GM12878 (cell line): Measurements from ENCODE around the gene LPIN3. TPM values are rescaled to one million over a fixed set of nuclear protein-coding genes. Genes with fewer than 3 reads are reported as not detected.

Experiments
- ATAC-seq: fragments of 200-7000 bp; cut with Tn5 transposase; 3 replicates; pipeline ENCODE4 v1.9.1; 2020; ENCODE audit warnings: mild to moderate bottlenecking, moderate library complexity
- BruUV-seq: library from RNA; stranded (reverse); fragments of 400-500 nt; replicated peaks from 2 replicates; lab custom pipeline; 2021; lab: Mats Ljungman, UMichigan
- CTCF ChIA-PET: fragments of 300-600 bp; sonication (Branson Sonifier 250); formaldehyde crosslinking; extraction: SDS; loops from one replicate; lab custom pipeline; 2021; ENCODE audit warnings: inconsistent platforms; lab: Yijun Ruan, JAX
- POLR2A ChIA-PET: fragments of 350-600 bp; formaldehyde crosslinking; extraction: SDS; loops from one replicate; lab custom pipeline; 2021; ENCODE audit warnings: inconsistent platforms; lab: Charles Lee
- RAD21 ChIA-PET: fragments of 300-600 bp; sonication (Branson Sonifier 250); formaldehyde crosslinking; loops from one replicate; lab custom pipeline; 2023; ENCODE audit warnings: antibody characterized with exemption; ENCODE audit not compliant: unreplicated experiment; lab: Charles Lee
- SMC1A ChIA-PET: fragments of 300-600 bp; sonication (Branson Sonifier 250); formaldehyde crosslinking; loops from one replicate; lab custom pipeline; 2023; ENCODE audit not compliant: unreplicated experiment, uncharacterized antibody; lab: Charles Lee
- DNase-seq: peaks from one replicate; pipeline ENCODE4 v3.0.0-alpha.2; 2011; ENCODE audit warnings: low read depth, low spot score
- FAIRE-seq: peaks from 3 replicates; lab custom pipeline; 2011; peaks lifted over from hg19 to GRCh38; lab: Jason Lieb, UNC
- H2AFZ ChIP-seq: 2 replicates; pipeline ENCODE4 v1.6.0; 2011; ENCODE audit warnings: low read depth, low read length, control low read depth; ENCODE audit not compliant: control insufficient read depth
- H3K27ac ChIP-seq: 2 replicates; pipeline ENCODE4 v1.5.1; 2011; ENCODE audit warnings: control low read depth; ENCODE audit not compliant: control insufficient read depth, insufficient read depth
- H3K27me3 ChIP-seq, 2 experiments: replicated peaks in 1 of 2; 2 replicates each; pipeline versions ENCODE4 v1.6.0 to v1.6.1; 2011; ENCODE audit warnings: low read length in 1 of 2; ENCODE audit not compliant: control insufficient read depth in 2 of 2, insufficient read depth in 2 of 2
- H3K36me3 ChIP-seq, 2 experiments: 2 replicates each; pipeline ENCODE4 v1.5.1; 2011; ENCODE audit warnings: low read length in 1 of 2; ENCODE audit not compliant: control insufficient read depth in 2 of 2, insufficient read depth in 2 of 2
- H3K4me1 ChIP-seq: 2 replicates; pipeline ENCODE4 v1.6.1; 2011; ENCODE audit warnings: mild to moderate bottlenecking, low read length, moderate library complexity, mixed read lengths; ENCODE audit not compliant: control insufficient read depth, insufficient read depth
- H3K4me2 ChIP-seq: 2 replicates; pipeline ENCODE4 v1.6.0; 2011; ENCODE audit warnings: control low read depth; ENCODE audit not compliant: control insufficient read depth, insufficient read depth
- H3K4me3 ChIP-seq: fragments of 200-600 bp; sonication (generic); 2 replicates; pipeline ENCODE4 v1.5.1; 2016
- H3K79me2 ChIP-seq: 2 replicates; pipeline ENCODE4 v1.6.0; 2011; ENCODE audit warnings: low read length; ENCODE audit not compliant: control insufficient read depth, insufficient read depth
- H3K9ac ChIP-seq: 2 replicates; pipeline ENCODE4 v1.8.0; 2011; ENCODE audit warnings: low read length, control low read depth, mixed read lengths; ENCODE audit not compliant: control insufficient read depth, insufficient read depth
- H3K9me3 ChIP-seq: replicated peaks from 3 replicates; pipeline ENCODE4 v1.5.1; 2011; ENCODE audit warnings: mild to moderate bottlenecking, low read length; ENCODE audit not compliant: control insufficient read depth, insufficient read depth
- H4K20me1 ChIP-seq: 2 replicates; pipeline ENCODE4 v1.6.0; 2011; ENCODE audit not compliant: control insufficient read depth, insufficient read depth
- TARDBP ChIP-seq: IDR thresholded peaks from 2 replicates; pipeline ENCODE4 v1.6.1; 2016; ENCODE audit warnings: borderline replicate concordance
- YY1 ChIP-seq: IDR thresholded peaks from 2 replicates; pipeline ENCODE4 v1.6.1; 2011; ENCODE audit warnings: low read depth, mild to moderate bottlenecking, low read length
- WGBS: methylation state at CpG from one replicate; pipeline ENCODE4 v1.1.6; 2016; ENCODE audit warnings: low lambda C conversion rate; ENCODE audit not compliant: insufficient replicate concordance, insufficient coverage; ENCODE audit errors: missing lambda C conversion rate; 5-methylcytosine and 5-hydroxymethylcytosine counted together
- in situ Hi-C: fragments of 300-500 bp; cut with MboI; formaldehyde crosslinking; loops from 9 replicates; pipeline ENCODE4 v1.14.3; 2018; ENCODE audit warnings: mixed read lengths
- intact Hi-C: fragments of 100-400 bp; cut with micrococcal nuclease; formaldehyde crosslinking; loops from one replicate; pipeline ENCODE4 v1.14.2; 2022; ENCODE audit not compliant: unreplicated experiment
- polyA plus RNA-seq, 11 experiments: library from polyadenylated mRNA; depleted of rRNA in 4 of 11; unstranded in 6 of 11; stranded (reverse) in 5 of 11; fragments of >200 nt; fragmentation: Nextera tagmentation in 4 of 11; fragmentation: Illumina TruSeq in 1 of 11; extraction: Ambion mirVana in 4 of 11; extraction: Trizol in 1 of 11; gene quantifications; 1 replicate in 1 of 11; 2 replicates in 10 of 11; pipeline versions ENCODE4 v1.2.1 to v1.2.3, GENCODE V29; 2011 to 2016; ENCODE audit warnings: inconsistent platforms in 2 of 11, missing spikeins in 2 of 11, low read depth in 1 of 11
- total RNA-seq, 4 experiments: library from RNA; depleted of rRNA in 3 of 4; stranded (reverse); fragments of >200 nt in 3 of 4; fragmentation: Illumina TruSeq in 1 of 4; extraction: Trizol in 1 of 4; gene quantifications; 2 replicates each; pipeline versions ENCODE4 v1.2.1 to v1.2.3, GENCODE V29; 2013 to 2021
- TF ChIP-seq, protein P1 (sequence below): fragments of 450-650 bp; IDR thresholded peaks from 2 replicates; pipeline ENCODE4 v1.6.1; 2016; ENCODE audit warnings: mild to moderate bottlenecking, moderate library complexity, borderline replicate concordance
- TF ChIP-seq, protein P2 (sequence below), 3 experiments: IDR thresholded peaks in 2 of 3; conservative IDR thresholded peaks in 1 of 3; 2 replicates each; pipeline ENCODE4 v1.5.1; 2011; ENCODE audit warnings: low read depth in 3 of 3, low read length in 3 of 3, mild to moderate bottlenecking in 3 of 3, control low read depth in 2 of 3, moderate library complexity in 2 of 3, inconsistent platforms in 1 of 3, mixed read lengths in 1 of 3; ENCODE audit not compliant: control insufficient read depth in 2 of 3, insufficient read depth in 1 of 3; ENCODE audit errors: extremely low read depth in 1 of 3

The LPIN3 gene
- total and polyA plus RNA-seq, 10 of the 15 experiments (the other 5 are each of a cell fraction or from before 2014, with no cell fraction given), result 0.13 to 1.3 (median 0.51) TPM

DNA sequence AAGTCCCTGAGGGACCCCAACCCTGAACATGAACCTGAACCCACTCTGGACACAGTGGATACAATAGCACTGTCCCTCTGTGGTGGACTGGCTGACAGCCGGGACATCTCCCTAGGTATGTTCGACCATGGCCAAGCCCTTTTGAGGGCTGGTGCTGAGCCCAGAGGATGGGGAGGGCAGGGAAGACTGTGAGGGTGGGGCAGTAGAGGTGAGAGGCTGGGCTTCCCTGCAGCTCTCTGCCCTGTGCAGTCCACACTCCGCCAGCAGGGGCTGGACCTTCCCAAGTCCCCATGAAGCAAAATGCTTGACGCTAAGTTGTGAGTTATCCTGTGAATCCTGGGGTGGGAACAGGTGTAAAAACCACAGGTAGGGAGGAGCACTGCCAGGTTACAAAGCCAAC, 11.5 kb downstream of the LPIN3 start (continued):
- TF ChIP-seq, protein P1, sequence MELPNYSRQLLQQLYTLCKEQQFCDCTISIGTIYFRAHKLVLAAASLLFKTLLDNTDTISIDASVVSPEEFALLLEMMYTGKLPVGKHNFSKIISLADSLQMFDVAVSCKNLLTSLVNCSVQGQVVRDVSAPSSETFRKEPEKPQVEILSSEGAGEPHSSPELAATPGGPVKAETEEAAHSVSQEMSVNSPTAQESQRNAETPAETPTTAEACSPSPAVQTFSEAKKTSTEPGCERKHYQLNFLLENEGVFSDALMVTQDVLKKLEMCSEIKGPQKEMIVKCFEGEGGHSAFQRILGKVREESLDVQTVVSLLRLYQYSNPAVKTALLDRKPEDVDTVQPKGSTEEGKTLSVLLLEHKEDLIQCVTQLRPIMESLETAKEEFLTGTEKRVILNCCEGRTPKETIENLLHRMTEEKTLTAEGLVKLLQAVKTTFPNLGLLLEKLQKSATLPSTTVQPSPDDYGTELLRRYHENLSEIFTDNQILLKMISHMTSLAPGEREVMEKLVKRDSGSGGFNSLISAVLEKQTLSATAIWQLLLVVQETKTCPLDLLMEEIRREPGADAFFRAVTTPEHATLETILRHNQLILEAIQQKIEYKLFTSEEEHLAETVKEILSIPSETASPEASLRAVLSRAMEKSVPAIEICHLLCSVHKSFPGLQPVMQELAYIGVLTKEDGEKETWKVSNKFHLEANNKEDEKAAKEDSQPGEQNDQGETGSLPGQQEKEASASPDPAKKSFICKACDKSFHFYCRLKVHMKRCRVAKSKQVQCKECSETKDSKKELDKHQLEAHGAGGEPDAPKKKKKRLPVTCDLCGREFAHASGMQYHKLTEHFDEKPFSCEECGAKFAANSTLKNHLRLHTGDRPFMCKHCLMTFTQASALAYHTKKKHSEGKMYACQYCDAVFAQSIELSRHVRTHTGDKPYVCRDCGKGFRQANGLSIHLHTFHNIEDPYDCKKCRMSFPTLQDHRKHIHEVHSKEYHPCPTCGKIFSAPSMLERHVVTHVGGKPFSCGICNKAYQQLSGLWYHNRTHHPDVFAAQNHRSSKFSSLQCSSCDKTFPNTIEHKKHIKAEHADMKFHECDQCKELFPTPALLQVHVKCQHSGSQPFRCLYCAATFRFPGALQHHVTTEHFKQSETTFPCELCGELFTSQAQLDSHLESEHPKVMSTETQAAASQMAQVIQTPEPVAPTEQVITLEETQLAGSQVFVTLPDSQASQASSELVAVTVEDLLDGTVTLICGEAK, result no peak
- TF ChIP-seq, all 136 proteins: peak for 0

DNA sequence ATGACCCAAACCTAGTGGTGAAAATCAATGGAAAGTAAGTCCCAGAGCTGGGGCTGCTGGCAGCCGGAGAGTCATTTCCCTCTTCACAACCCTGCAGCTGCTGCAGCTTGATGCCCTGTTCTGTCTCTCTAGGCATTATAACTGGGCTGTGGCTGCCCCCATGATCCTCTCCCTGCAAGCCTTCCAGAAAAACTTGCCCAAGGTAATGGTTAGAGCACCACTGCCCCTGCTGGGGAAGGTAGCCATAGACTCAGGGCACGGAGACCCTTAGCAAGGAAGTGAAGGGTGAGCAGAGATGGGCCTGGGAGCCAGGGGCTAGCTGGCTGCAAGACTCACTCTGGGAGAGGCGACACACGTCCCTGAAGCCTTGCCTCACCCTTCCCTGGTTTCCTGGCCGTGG, 12.0 kb downstream of the LPIN3 start:
- intact Hi-C loops (no loop called here), in situ Hi-C loops (no loop called here)
- no peaks in the 10 kb centered on the region for H3K36me3 ChIP-seq
- H3K4me3 ChIP-seq, result no peak overlapping the region
- no peaks in the 10 kb centered on the region for H4K20me1 ChIP-seq
- H3K4me1 ChIP-seq, result no peaks in the 10 kb centered on the region
- H3K27ac ChIP-seq, result no peak overlapping the region
- ChIA-PET RAD21 (no interaction called here), SMC1A (no interaction called here), CTCF (no interaction called here), POLR2A (no interaction called here)
- BruUV-seq, result no TSS peak
- no peak overlapping the region for H2AFZ ChIP-seq
- no peaks in the 10 kb centered on the region for H3K27me3 ChIP-seq
- ATAC-seq (no peak; the same call in 1 of the 3 replicates), FAIRE-seq (no peak), DNase-seq (no peak)
- 28% methylated on average over 5 of the region's 5 CpGs for WGBS
- no peak overlapping the region for H3K4me2 ChIP-seq
- no peaks in the 10 kb centered on the region for H3K9me3 ChIP-seq
- TF ChIP-seq TARDBP (no peak), YY1 (no peak)
- TF ChIP-seq, protein P2, sequence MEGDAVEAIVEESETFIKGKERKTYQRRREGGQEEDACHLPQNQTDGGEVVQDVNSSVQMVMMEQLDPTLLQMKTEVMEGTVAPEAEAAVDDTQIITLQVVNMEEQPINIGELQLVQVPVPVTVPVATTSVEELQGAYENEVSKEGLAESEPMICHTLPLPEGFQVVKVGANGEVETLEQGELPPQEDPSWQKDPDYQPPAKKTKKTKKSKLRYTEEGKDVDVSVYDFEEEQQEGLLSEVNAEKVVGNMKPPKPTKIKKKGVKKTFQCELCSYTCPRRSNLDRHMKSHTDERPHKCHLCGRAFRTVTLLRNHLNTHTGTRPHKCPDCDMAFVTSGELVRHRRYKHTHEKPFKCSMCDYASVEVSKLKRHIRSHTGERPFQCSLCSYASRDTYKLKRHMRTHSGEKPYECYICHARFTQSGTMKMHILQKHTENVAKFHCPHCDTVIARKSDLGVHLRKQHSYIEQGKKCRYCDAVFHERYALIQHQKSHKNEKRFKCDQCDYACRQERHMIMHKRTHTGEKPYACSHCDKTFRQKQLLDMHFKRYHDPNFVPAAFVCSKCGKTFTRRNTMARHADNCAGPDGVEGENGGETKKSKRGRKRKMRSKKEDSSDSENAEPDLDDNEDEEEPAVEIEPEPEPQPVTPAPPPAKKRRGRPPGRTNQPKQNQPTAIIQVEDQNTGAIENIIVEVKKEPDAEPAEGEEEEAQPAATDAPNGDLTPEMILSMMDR (IDR thresholded peaks at IDR 0.05 in 2 of 3, conservative IDR thresholded peaks at IDR 0.05 in 1 of 3; ENCODE audit: control insufficient read depth in 2 of 3, extremely low read depth in 1 of 3, insufficient read depth in 1 of 3, low read depth in 3 of 3, low read length in 3 of 3), result 0 out of 6 replicates have a peak, but pooled peaks of 1 of the 3 experiments have one; percentile 9
- H3K9ac ChIP-seq, result no peak overlapping the region
- no peaks in the 10 kb centered on the region for H3K79me2 ChIP-seq
